ENCODE results near the gene ANKRD9.

Gene ANKRD9

DNA sequence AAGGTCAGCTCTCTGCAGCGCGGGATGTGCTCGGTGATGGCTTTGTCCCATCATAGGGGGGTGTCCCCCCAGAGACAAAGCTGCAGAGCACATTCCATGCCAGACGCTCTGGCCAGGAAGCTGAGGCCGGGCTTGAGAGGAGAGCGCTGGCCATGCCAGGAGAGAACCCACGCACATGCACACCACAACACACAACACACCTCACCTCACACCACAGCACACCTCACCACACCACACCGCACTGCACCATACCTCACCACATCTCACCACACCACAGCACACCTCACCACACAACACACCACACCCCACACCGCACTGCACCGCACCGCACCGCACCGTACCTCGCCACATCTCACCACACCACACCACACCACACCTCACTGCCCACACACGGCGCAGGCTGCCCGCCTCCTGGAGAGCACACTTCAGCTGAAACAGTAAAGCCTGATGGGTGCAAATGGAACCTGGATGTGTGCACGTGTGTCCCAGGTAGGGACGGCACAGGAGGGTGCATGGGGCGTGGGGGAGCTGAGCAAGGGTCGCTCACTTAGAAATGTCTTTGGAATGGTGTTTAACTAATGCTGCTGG lies 10.8 kb downstream of the ANKRD9 start:
- DNase-seq (ENCODE audit: low spot score), result no peak

DNA sequence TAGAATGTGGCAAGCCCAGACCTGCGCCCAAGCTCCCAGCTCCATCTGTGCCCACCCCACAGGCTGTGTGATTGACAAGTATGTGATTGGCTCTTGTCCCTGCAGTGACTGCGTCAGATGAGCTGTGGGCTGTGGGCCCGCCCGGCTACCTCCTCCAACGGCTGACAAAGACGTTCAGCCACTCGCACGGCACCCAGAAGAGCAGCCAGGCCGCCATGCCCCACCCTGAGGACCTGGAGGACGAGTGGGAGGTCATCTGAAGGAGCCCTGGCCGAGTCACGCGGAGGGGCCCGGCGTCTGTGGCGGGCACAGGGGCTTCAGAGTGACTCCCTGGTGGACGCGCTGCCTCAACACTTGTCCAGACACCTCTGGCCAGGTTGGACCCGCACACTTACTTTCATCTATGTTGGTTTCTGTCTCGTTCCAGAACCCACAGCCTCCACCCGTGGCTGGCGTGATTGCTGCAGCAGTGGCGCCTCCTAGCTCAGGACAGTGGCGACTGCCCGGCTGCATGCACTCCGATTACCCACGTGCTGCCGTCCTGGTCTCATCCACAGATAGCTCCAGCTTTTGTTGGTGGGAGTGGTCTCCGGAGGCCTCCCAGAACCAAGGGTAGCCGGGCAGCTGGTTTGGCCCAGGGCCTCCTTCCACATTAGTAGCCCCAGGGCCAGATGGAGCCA lies 11.4 kb downstream of the ANKRD9 start:
- no peak for DNase-seq (ENCODE audit: low spot score)

- DNase-seq (ENCODE audit: low spot score), result no peak
Observed at GRCh38 chr14:102496958-102497744, 12.4 kb downstream of the ANKRD9 start.

DNA sequence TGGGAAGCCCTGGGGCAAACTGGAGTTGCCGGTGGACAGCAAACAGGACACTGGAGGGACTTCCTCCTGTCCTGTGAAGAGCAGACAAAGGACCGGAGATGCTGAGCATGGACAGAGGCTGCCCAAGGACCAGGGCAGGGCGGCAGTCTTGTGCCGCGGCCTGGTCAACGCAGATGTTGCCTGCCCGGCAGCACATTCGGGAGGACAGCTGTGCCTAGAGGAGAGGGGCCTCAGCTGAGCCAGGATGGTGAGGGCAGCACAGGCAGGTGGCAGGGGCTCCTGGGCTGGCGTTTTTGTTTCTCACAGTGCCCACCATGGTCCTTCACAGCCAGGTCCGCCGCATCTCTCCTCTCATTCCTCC lies 13.3 kb downstream of the ANKRD9 start:
- no peak for DNase-seq (ENCODE audit: low spot score)

- DNase-seq (ENCODE audit: low spot score), result no peak
Observed at GRCh38 chr14:102495491-102496330, 13.9 kb downstream of the ANKRD9 start.

- no peak for DNase-seq (ENCODE audit: low spot score)
Observed at GRCh38 chr14:102493585-102493984, 16.0 kb downstream of the ANKRD9 start.

DNA sequence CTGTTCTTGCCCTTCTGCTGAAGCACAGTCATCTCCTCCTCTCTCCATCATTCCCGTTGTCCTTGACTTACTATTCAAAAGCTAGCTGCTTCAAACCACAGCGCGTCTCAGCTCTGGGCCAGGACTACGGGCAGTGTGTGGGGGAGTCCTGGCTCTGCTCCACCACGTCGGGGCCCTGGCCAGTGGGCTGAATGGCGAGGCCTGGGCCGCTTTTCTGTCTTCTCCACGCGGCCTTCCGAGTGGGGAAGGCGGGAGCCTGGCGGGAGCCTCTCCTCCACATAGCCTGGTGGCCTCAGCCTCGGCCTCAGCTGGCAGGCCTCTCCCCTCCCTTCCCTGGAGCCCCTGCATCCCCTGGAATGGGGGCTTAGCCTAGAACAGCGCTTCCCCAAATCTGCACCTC lies 16.5 kb downstream of the ANKRD9 start:
- DNase-seq (ENCODE audit: low spot score), result no peak

GRCh38 chr14:102492531-102492910 lies 17.1 kb downstream of the ANKRD9 start:
- no peak for DNase-seq (ENCODE audit: low spot score)

GRCh38 chr14:102491786-102492530 lies 17.6 kb downstream of the ANKRD9 start:
- no peak for DNase-seq (ENCODE audit: low spot score)

DNA sequence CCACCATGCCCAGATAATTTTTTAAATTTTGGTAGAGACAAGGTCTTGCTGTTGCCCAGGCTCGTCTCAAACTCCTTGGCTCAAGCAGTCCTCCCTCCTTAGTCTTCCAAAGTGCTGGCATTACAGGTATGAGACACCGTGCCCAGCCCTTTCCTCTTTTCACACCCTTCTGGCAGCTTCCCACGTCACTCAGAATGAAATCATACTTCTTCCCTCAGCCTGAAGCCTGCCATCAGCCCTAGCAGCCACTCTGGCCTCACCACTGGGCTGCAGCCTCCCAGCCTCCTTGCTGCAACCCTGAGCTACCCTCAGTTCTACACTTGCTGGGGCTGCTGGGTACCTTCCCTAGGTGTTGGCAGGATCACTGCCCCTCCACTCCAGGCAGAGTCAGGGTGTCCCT lies 18.2 kb downstream of the ANKRD9 start:
- no peak for DNase-seq (ENCODE audit: low spot score)

GRCh38 chr14:102490456-102490855 lies 19.1 kb downstream of the ANKRD9 start:
- no peak for DNase-seq (ENCODE audit: low spot score)

GRCh38 chr14:102487204-102487577 lies 22.4 kb downstream of the ANKRD9 start:
- DNase-seq (ENCODE audit: low spot score), result no peak

DNA sequence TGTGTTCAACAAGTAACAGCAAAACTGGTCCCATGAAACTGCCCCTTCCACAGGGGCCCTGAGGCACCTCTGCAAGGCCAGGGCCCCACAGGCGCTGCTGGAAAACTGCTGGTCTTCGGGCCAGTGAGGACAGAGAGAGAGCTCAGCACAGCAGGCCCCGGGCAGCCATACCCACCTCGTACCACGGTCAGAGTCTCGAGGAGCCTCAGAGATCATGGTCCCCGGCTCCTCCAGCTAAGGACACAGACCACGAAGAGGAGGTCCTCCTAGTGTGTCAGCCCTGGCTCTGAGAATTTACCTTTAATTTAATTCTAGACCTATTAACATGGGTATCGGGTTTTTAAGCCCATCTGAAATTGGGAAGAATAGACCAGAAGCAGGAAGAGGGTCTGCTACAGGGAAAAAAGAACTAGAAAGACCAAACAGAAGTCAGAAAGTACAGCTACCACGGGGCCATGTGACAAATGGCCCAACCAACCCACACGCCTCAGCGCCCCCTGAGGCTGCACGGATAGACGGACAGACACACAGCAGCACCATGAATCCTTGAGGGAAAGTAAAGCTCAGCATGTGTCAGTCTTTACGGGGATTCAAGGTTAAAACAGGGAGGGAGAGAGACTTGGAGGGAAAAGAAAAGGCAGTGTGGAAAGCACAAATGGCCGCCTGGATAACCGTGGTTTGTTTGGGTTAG lies 22.9 kb downstream of the ANKRD9 start:
- no peak for DNase-seq (ENCODE audit: low spot score)

GRCh38 chr14:102485693-102486512 lies 23.7 kb downstream of the ANKRD9 start:
- no peak for DNase-seq (ENCODE audit: low spot score)

- DNase-seq (ENCODE audit: low spot score), result no peak
Observed at GRCh38 chr14:102484316-102484715, 25.3 kb downstream of the ANKRD9 start.

GRCh38 chr14:102481791-102482238 lies 27.8 kb downstream of the ANKRD9 start:
- DNase-seq (ENCODE audit: low spot score), result no peak

DNA sequence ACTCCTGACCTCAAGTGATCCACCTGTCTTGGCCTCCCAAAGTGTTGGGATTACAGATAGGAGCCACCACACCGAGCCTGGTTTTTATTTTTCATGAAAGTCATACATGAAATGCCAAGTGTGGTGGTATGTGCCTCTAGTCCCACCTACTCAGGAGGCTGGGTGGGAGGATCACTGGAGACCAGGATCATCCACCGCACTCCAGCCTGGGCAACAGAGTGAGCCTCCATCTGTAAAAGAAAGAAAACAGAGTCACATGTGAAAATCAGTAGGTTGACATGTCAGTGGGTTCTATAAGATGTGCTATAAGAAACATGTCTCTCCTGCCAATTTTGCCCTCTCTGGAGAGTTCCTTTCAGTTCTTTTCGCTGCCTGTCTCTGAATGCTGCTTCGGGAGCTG lies 28.2 kb downstream of the ANKRD9 start:
- no peak for DNase-seq (ENCODE audit: low spot score)

DNA sequence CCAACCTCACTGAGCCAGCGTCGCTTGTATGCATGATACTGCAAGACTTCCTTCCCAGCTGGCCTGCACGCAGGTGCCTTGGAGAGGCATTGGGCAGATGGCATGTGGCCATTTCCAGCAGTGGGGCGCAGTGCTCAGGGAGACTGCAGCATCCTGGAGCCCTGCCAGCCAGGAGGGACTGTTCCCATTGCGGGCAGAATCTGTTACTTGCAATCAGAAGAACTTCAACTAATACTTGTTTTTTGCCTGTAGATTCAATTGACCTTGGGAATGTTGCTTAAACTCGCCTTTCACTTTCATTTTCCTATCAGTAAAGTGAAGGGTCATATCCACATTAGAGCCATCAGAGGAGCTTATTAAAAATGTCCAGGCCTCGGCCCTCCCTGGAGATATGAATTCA lies 29.8 kb downstream of the ANKRD9 start:
- DNase-seq (ENCODE audit: low spot score), result no peak

DNA sequence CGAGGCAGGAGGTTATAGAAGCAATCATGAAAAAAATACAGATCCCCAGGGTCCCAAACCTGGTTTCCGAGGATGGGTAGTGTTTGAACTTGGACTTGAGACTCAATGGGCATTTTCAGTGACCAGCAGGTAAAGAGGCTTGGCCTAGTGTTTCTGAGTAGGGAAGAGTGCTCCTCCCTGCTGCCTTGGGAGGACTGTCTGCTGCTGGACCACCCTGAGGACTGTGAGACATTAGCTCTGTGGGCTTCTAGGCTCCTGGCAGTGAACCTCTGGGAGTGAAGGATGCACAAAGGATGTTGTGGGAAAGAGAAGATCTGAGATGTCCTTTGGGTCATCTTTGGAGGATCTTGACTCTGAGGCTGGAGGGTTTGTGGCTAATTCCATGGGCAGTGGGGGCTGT lies 30.5 kb downstream of the ANKRD9 start:
- DNase-seq (ENCODE audit: low spot score), result no peak

DNA sequence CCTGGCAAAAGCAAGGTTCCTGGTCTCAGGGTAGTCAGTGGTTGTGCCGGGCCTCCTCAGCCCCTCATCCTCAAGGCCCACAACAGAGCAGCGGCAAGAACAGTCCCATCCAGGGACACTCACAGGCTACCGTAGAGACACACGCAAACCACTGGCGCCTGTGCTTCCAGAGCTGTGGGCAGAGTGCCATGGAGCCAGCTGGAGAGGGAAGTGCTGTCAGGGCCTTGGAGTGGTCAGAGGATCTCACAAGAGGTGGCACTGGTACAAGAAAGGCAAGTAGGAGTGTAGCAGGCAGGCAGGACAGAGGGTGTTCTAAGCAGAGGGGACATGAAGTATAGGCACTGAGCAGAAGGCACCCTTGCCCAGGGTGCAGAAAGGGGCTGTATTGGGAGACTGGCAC lies 34.6 kb downstream of the ANKRD9 start:
- no peak for DNase-seq (ENCODE audit: low spot score)
